Upper lobe of left lung (tissue), 4 donors: Measurements from ENCODE around the gene STKLD1.

Experiments
- CTCF ChIP-seq, 6 experiments: fragments of 450-650 bp in 4 of 6; fragments of 200-600 bp in 2 of 6; sonication (generic) in 2 of 6; IDR thresholded peaks; one replicate each; pipeline ENCODE4 v1.5.1; 2016 to 2019; ENCODE audit warnings: antibody characterized with exemption in 6 of 6
- POLR2AphosphoS5 ChIP-seq, 2 donors: sonication (generic); formaldehyde crosslinking; IDR thresholded peaks; one replicate each; pipeline ENCODE4 v1.5.1; 2017; ENCODE audit warnings: antibody characterized with exemption in 2 of 2

DNA sequence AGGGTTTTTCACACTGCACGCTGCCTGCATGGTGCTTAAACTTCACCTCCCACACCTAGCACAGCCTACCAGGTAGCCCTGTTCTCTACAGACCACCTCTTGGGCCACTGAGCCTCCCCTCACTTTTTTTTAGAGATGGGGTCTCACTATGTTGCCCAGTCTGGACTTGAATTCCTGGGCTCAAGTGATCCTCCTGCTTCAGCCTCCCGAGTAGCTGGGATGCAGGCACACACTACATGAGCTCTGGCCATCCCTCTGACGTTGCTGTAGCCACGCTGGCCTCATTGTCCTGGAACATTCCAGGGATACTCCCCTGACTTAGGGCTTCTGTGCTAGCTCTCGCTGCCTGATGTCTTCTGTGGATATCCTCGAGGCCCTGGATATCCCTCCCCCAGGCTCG lies 76.4 kb downstream of the STKLD1 start:
- TF ChIP-seq CTCF (IDR thresholded peaks at IDR 0.05) (no peak), POLR2AphosphoS5 (IDR thresholded peaks at IDR 0.05) (no peak)
